Adipocyte (in vitro differentiated cells): ENCODE results near the gene BORCS6.
"Not testable (repeated sequence)": the region's sequence is repeated elsewhere in the genome, so short reads cannot be mapped to it uniquely, and the experiment has no call there.

Experiments used
- DNase-seq: peaks from one replicate; pipeline ENCODE4 v3.0.0-alpha.2; 2015; ENCODE audit warnings: low read depth
- H3K27me3 ChIP-seq: replicated peaks from 2 replicates; pipeline ENCODE4 v1.7.0; 2013; ENCODE audit warnings: mild to moderate bottlenecking, low read length, moderate library complexity; ENCODE audit not compliant: control insufficient read depth, insufficient read depth
- H3K36me3 ChIP-seq: 2 replicates; pipeline ENCODE4 v1.7.0; 2013; ENCODE audit warnings: low read length, mild to moderate bottlenecking, moderate library complexity; ENCODE audit not compliant: control insufficient read depth, insufficient read depth, severe bottlenecking
- H3K4me1 ChIP-seq: 2 replicates; pipeline ENCODE4 v1.7.0; 2013; ENCODE audit warnings: mild to moderate bottlenecking, low read length, moderate library complexity; ENCODE audit not compliant: control insufficient read depth, insufficient read depth
- H3K4me3 ChIP-seq: 2 replicates; pipeline ENCODE4 v1.7.0; 2013; ENCODE audit warnings: mild to moderate bottlenecking, low read length, moderate library complexity
- H3K9ac ChIP-seq: 2 replicates; pipeline ENCODE4 v1.7.0; 2013; ENCODE audit warnings: mild to moderate bottlenecking, low read length, moderate library complexity
- H3K9me3 ChIP-seq: 2 replicates; pipeline ENCODE4 v1.7.0; 2013; ENCODE audit warnings: mild to moderate bottlenecking, low read length, moderate library complexity; ENCODE audit not compliant: control insufficient read depth

BORCS6 gene

GRCh38 chr17:8185582-8186445 is 4.2 kb downstream of the BORCS6 start:
- H3K36me3 ChIP-seq: no peaks in the 10 kb centered on the region
- DNase-seq: peak; percentile 79
- peak overlapping the region; percentile 84 for H3K9ac ChIP-seq
- no peaks in the 10 kb centered on the region for H3K9me3 ChIP-seq
- peaks cover 22% of the 10 kb centered on the region for H3K4me1 ChIP-seq
- no peaks in the 10 kb centered on the region for H3K27me3 ChIP-seq
- peak overlapping the region; percentile 93 for H3K4me3 ChIP-seq

GRCh38 chr17:8176998-8177731 is 12.8 kb downstream of the BORCS6 start:
- H3K9ac ChIP-seq: peak overlapping the region; percentile 92
- no peaks in the 10 kb centered on the region for H3K36me3 ChIP-seq
- H3K4me3 ChIP-seq: peak overlapping the region; percentile 91
- no peaks in the 10 kb centered on the region for H3K27me3 ChIP-seq
- H3K9me3 ChIP-seq: no peaks in the 10 kb centered on the region
- DNase-seq: no peak
- H3K4me1 ChIP-seq: peaks cover 20% of the 10 kb centered on the region

GRCh38 chr17:8176197-8176940 is 13.6 kb downstream of the BORCS6 start, which contains the start of gene TMEM107:
Gene TMEM107 (minus strand): TSS chr17:8176380. CDS start chr17:8176286, 94 bp downstream.
- peak within 1 kb of the TSS; percentile 92 for H3K9ac ChIP-seq
- peaks cover 20% of the 10 kb centered on the region for H3K4me1 ChIP-seq
- H3K4me3 ChIP-seq: peak within 1 kb of the TSS; percentile 91
- H3K9me3 ChIP-seq: no peaks in the 10 kb centered on the region
- no peaks in the 10 kb centered on the region for H3K36me3 ChIP-seq
- H3K27me3 ChIP-seq: no peaks in the 10 kb centered on the region
- DNase-seq: peak; percentile 97

GRCh38 chr17:8175795-8176196 is 14.2 kb downstream of the BORCS6 start:
- Histone ChIP-seq H3K4me1 (peaks cover 20% of the 10 kb centered on the region), H3K36me3 (no peaks in the 10 kb centered on the region), H3K9ac (peak overlapping the region; percentile 92), H3K4me3 (peak overlapping the region; percentile 91), H3K9me3 (no peaks in the 10 kb centered on the region), H3K27me3 (no peaks in the 10 kb centered on the region)
- peak; percentile 18 for DNase-seq

- no peaks in the 10 kb centered on the region for H3K36me3 ChIP-seq
- peak overlapping the region; percentile 90 for H3K9ac ChIP-seq
- peak overlapping the region; percentile 81 for H3K4me3 ChIP-seq
- H3K4me1 ChIP-seq: peaks cover 20% of the 10 kb centered on the region
- H3K9me3 ChIP-seq: no peaks in the 10 kb centered on the region
- DNase-seq: no peak
- H3K27me3 ChIP-seq: no peaks in the 10 kb centered on the region
These were observed 16.1 kb downstream of the BORCS6 start for GRCh38 chr17:8173871-8174322.

- DNase-seq: peak; percentile 95
- H3K9ac ChIP-seq: peak overlapping the region; percentile 90
These were observed 16.7 kb downstream of the BORCS6 start for GRCh38 chr17:8173056-8173870.

GRCh38 chr17:8170186-8170585 is 19.8 kb downstream of the BORCS6 start:
- not testable (repeated sequence) for H3K4me3 ChIP-seq, DNase-seq, H3K9me3 ChIP-seq, H3K27me3 ChIP-seq, H3K36me3 ChIP-seq, H3K9ac ChIP-seq
- peaks cover 10% of the 10 kb centered on the region for H3K4me1 ChIP-seq

More at GRCh38 chr17:8173056-8173870, 16.7 kb downstream of the BORCS6 start:
- Histone ChIP-seq H3K4me3 (peak overlapping the region; percentile 81), H3K9me3 (no peaks in the 10 kb centered on the region), H3K27me3 (no peaks in the 10 kb centered on the region), H3K4me1 (peaks cover 20% of the 10 kb centered on the region), H3K36me3 (no peaks in the 10 kb centered on the region)

- no peak overlapping the region for H3K9ac ChIP-seq
- H3K4me3 ChIP-seq: no peak overlapping the region
- H3K4me1 ChIP-seq: peaks cover 20% of the 10 kb centered on the region
- H3K27me3 ChIP-seq: no peaks in the 10 kb centered on the region
- DNase-seq: no peak
- H3K36me3 ChIP-seq: no peaks in the 10 kb centered on the region
- no peaks in the 10 kb centered on the region for H3K9me3 ChIP-seq
These were observed 22.5 kb downstream of the BORCS6 start for GRCh38 chr17:8167526-8167925.

- DNase-seq: no peak
- H3K4me3 ChIP-seq: no peak overlapping the region
- H3K36me3 ChIP-seq: no peaks in the 10 kb centered on the region
- H3K4me1 ChIP-seq: peaks cover 24% of the 10 kb centered on the region
- no peaks in the 10 kb centered on the region for H3K9me3 ChIP-seq
- H3K27me3 ChIP-seq: no peaks in the 10 kb centered on the region
- no peak overlapping the region for H3K9ac ChIP-seq
These were observed 23.2 kb downstream of the BORCS6 start for GRCh38 chr17:8166731-8167130.

GRCh38 chr17:8164815-8165131 is 25.2 kb downstream of the BORCS6 start:
- no peaks in the 10 kb centered on the region for H3K27me3 ChIP-seq
- peaks cover 14% of the 10 kb centered on the region for H3K36me3 ChIP-seq
- H3K4me3 ChIP-seq: no peak overlapping the region
- H3K4me1 ChIP-seq: peaks cover 33% of the 10 kb centered on the region
- no peaks in the 10 kb centered on the region for H3K9me3 ChIP-seq
- H3K9ac ChIP-seq: peak overlapping the region; percentile 88
- DNase-seq: no peak
